Measurements from ENCODE around the gene TMEM128. TPM values are rescaled to one million over a fixed set of nuclear protein-coding genes. Genes with fewer than 3 reads are reported as not detected.
"Not testable (repeated sequence)": the region's sequence is repeated elsewhere in the genome, so short reads cannot be mapped to it uniquely, and the experiment has no call there.

TMEM128 gene
- total RNA-seq, 1 donor from 2014 or later: 16.2 TPM

DNA sequence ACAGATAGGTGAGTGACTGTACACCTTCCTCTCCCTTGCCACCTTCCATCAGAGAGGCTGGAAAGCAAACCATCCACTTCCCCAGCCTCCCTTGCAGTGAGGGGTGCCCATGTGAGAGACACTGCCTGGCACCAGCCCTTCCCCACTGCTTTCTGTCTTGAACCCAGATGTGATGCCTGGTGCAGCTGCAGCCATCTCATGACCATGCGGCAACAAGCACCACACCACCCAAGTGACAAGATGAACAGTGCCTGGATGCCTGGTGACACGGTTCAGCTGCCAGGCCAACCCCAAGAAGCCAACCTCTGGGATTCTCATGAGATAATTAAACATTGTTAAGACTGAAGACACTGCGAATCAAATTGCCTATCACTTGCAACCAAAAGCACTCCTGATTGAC, 52.7 kb downstream of the TMEM128 start:
- DNase-seq (ENCODE audit: low spot score): no peak

- DNase-seq (ENCODE audit: low spot score): not testable (repeated sequence)
Observed at GRCh38 chr4:4188557-4188956, 59.5 kb downstream of the TMEM128 start.

Other genes with a start within 250 kb of the TMEM128 start
- gene OTOP1, start 21.3 kb downstream of the TMEM128 start, total RNA-seq: not detected
- gene LYAR, start 41.9 kb upstream of the TMEM128 start, total RNA-seq: 18.2 TPM
- 3.8 TPM for gene ZBTB49, start 42.0 kb upstream of the TMEM128 start, total RNA-seq
- gene NSG1, start 138.9 kb upstream of the TMEM128 start, total RNA-seq: 0.16 TPM

Measured in mesenteric fat pad (tissue), 1 donor.